H1 (cell line): ENCODE measurements around the gene NR2C2. TPM values are rescaled to one million over a fixed set of nuclear protein-coding genes. Genes with fewer than 3 reads are reported as not detected.

Source experiments
- CHD7 ChIP-seq: fragments of 300-600 bp; sonication (generic); IDR thresholded peaks from 2 replicates; pipeline ENCODE4 v1.7.1; 2012; ENCODE audit warnings: low read length, moderate library complexity, mild to moderate bottlenecking, inconsistent platforms; ENCODE audit not compliant: insufficient replicate concordance
- JUND ChIP-seq: IDR thresholded peaks from 2 replicates; pipeline ENCODE4 v1.6.1; 2011; ENCODE audit warnings: mild to moderate bottlenecking, improper control_type of control experiment, low read length
- polyA plus RNA-seq, 7 experiments: library from polyadenylated mRNA; depleted of rRNA in 3 of 7; stranded (reverse) in 5 of 7; unstranded in 2 of 7; fragments of >200 nt in 5 of 7; fragments of 200-250 nt in 2 of 7; gene quantifications; 1 replicate in 5 of 7; 2 replicates in 1 of 7; 4 replicates in 1 of 7; pipeline versions ENCODE4 v1.2.1 to v1.2.3, GENCODE V29; 2011 to 2013; ENCODE audit warnings: missing spikeins in 2 of 7, mixed read lengths in 2 of 7
- total RNA-seq: library from RNA; stranded (reverse); fragmentation: NEBNext Ultra II Directional; extraction: Animal tissue kit (Norgen Biotek cat#: 25700); gene quantifications from 2 replicates; pipeline ENCODE4 v1.2.1, GENCODE V29; 2021

The NR2C2 gene
- total and polyA plus RNA-seq, 2 of the 8 experiments (the other 6 are each of a cell fraction or from before 2014, with no cell fraction given), result 16.6 to 44.4 TPM

GRCh38 chr3:14923476-14923875, 23.9 kb upstream of the NR2C2 start (continued):
- TF ChIP-seq CHD7 (no peak), JUND (no peak)
